ENCODE results near the gene GRK5.
A peak's percentile ranks its signal among the peaks of the same experiment; 100 is the strongest.

The GRK5 gene

GRCh38 chr10:119478811-119479341 is 271.5 kb downstream of the GRK5 start:
- no peak for DNase-seq (ENCODE audit: low read depth in 2 of 2)

GRCh38 chr10:119479532-119479931 is 272.2 kb downstream of the GRK5 start:
- DNase-seq (ENCODE audit: low read depth in 2 of 2) = no peak

GRCh38 chr10:119480667-119481066 is 273.3 kb downstream of the GRK5 start:
- DNase-seq (ENCODE audit: low read depth in 2 of 2) = no peak

GRCh38 chr10:119481781-119482426 is 274.5 kb downstream of the GRK5 start:
- no peak for DNase-seq (ENCODE audit: low read depth in 2 of 2)

- no peak for DNase-seq (ENCODE audit: low read depth in 2 of 2)
Observed at GRCh38 chr10:119483001-119483400, 275.6 kb downstream of the GRK5 start.

- DNase-seq (ENCODE audit: low read depth in 2 of 2) = no peak
Observed at GRCh38 chr10:119483839-119484238, 276.5 kb downstream of the GRK5 start.

GRCh38 chr10:119488675-119489074 is 281.3 kb downstream of the GRK5 start:
- DNase-seq (ENCODE audit: low read depth in 2 of 2) = no peak

GRCh38 chr10:119489991-119490326 is 282.6 kb downstream of the GRK5 start:
- no peak for DNase-seq (ENCODE audit: low read depth in 2 of 2)

- DNase-seq (ENCODE audit: low read depth in 2 of 2) = no peak
Observed at GRCh38 chr10:119491966-119492757, 284.8 kb downstream of the GRK5 start.

- no peak for DNase-seq (ENCODE audit: low read depth in 2 of 2)
Observed at GRCh38 chr10:119493155-119493554, 285.8 kb downstream of the GRK5 start.

- DNase-seq (ENCODE audit: low read depth in 2 of 2) = no peak
Observed at GRCh38 chr10:119494236-119495020, 287.1 kb downstream of the GRK5 start.

- no peak for DNase-seq (ENCODE audit: low read depth in 2 of 2)
Observed at GRCh38 chr10:119495021-119495505, 287.7 kb downstream of the GRK5 start.

- DNase-seq (ENCODE audit: low read depth in 2 of 2) = no peak
Observed at GRCh38 chr10:119495545-119495944, 288.2 kb downstream of the GRK5 start.

GRCh38 chr10:119496273-119496672 is 288.9 kb downstream of the GRK5 start:
- no peak for DNase-seq (ENCODE audit: low read depth in 2 of 2)

GRCh38 chr10:119497243-119497642 is 289.9 kb downstream of the GRK5 start:
- DNase-seq (ENCODE audit: low read depth in 2 of 2) = no peak

GRCh38 chr10:119498889-119499676 is 291.7 kb downstream of the GRK5 start:
- no peak for DNase-seq (ENCODE audit: low read depth in 2 of 2)

GRCh38 chr10:119499677-119500002 is 292.3 kb downstream of the GRK5 start:
- DNase-seq (ENCODE audit: low read depth in 2 of 2) = no peak

GRCh38 chr10:119500123-119500795 is 292.9 kb downstream of the GRK5 start:
- DNase-seq (ENCODE audit: low read depth in 2 of 2) = peak in 1 of 2 experiments; percentile 33

- DNase-seq (ENCODE audit: low read depth in 2 of 2) = no peak
Observed at GRCh38 chr10:119500821-119501220, 293.4 kb downstream of the GRK5 start.

GRCh38 chr10:119501690-119502089 is 294.3 kb downstream of the GRK5 start:
- no peak for DNase-seq (ENCODE audit: low read depth in 2 of 2)

- DNase-seq (ENCODE audit: low read depth in 2 of 2) = no peak
Observed at GRCh38 chr10:119502209-119502608, 294.8 kb downstream of the GRK5 start.

Measured in fibroblast of skin of left biceps (primary cell).